Measurements from ENCODE around the gene C1orf94. TPM values are rescaled to one million over a fixed set of nuclear protein-coding genes. Genes with fewer than 3 reads are reported as not detected.

The C1orf94 gene
- not detected in 3 replicates for total RNA-seq

- Mint-ChIP-seq H3K27me3 (ENCODE audit: low read depth) (peaks cover 93% of the 10 kb centered on the region), H3K9me3 (no peaks in the 10 kb centered on the region), H3K36me3 (no peaks in the 10 kb centered on the region), H3K4me3 (no peak within 1 kb of the TSS), H3K27ac (no peak within 1 kb of the TSS), H3K4me1 (no peaks in the 10 kb centered on the region)
- no peak for TF ChIP-seq CTCF (IDR thresholded peaks at IDR 0.05; ENCODE audit: unreplicated experiment)
- DNase-seq (ENCODE audit: low spot score in 2 of 2, unreplicated experiment in 2 of 2) = no peak
Observed at GRCh38 chr1:34176830-34177603, at the start of gene C1orf94. Gene C1orf94 (plus strand): TSS chr1:34176907. CDS start chr1:34177790, 883 bp downstream.

GRCh38 chr1:34127006-34128000 lies 49.4 kb upstream of the C1orf94 start:
- Mint-ChIP-seq H3K4me3 (no peak overlapping the region), H3K9me3 (no peaks in the 10 kb centered on the region), H3K27ac (no peak overlapping the region), H3K36me3 (no peaks in the 10 kb centered on the region), H3K27me3 (ENCODE audit: low read depth) (peaks cover 26% of the 10 kb centered on the region), H3K4me1 (no peaks in the 10 kb centered on the region)
- no peak for TF ChIP-seq CTCF (IDR thresholded peaks at IDR 0.05; ENCODE audit: unreplicated experiment)
- DNase-seq (ENCODE audit: low spot score in 2 of 2, unreplicated experiment in 2 of 2) = no peak

- Mint-ChIP-seq H3K36me3 (no peaks in the 10 kb centered on the region), H3K27ac (no peak overlapping the region), H3K4me3 (no peak overlapping the region), H3K27me3 (ENCODE audit: low read depth) (peaks cover 29% of the 10 kb centered on the region), H3K4me1 (no peaks in the 10 kb centered on the region), H3K9me3 (no peaks in the 10 kb centered on the region)
- TF ChIP-seq CTCF (IDR thresholded peaks at IDR 0.05; ENCODE audit: unreplicated experiment) = no peak
- no peak for DNase-seq (ENCODE audit: low spot score in 2 of 2, unreplicated experiment in 2 of 2)
Observed at GRCh38 chr1:34128186-34128889, 48.4 kb upstream of the C1orf94 start.

GRCh38 chr1:34129630-34130029 lies 47.1 kb upstream of the C1orf94 start:
- H3K4me3 Mint-ChIP-seq = no peak overlapping the region
- H3K27me3 Mint-ChIP-seq (ENCODE audit: low read depth) = peaks cover 29% of the 10 kb centered on the region
- no peaks in the 10 kb centered on the region for H3K4me1 Mint-ChIP-seq
- no peak overlapping the region for H3K27ac Mint-ChIP-seq
- no peak for TF ChIP-seq CTCF (IDR thresholded peaks at IDR 0.05; ENCODE audit: unreplicated experiment)
- DNase-seq (ENCODE audit: low spot score in 2 of 2, unreplicated experiment in 2 of 2) = no peak
- no peaks in the 10 kb centered on the region for H3K36me3 Mint-ChIP-seq
- H3K9me3 Mint-ChIP-seq = no peaks in the 10 kb centered on the region

GRCh38 chr1:34130306-34130705 lies 46.4 kb upstream of the C1orf94 start:
- H3K9me3 Mint-ChIP-seq = no peaks in the 10 kb centered on the region
- no peak overlapping the region for H3K27ac Mint-ChIP-seq
- no peaks in the 10 kb centered on the region for H3K36me3 Mint-ChIP-seq
- no peak overlapping the region for H3K4me3 Mint-ChIP-seq
- TF ChIP-seq CTCF (IDR thresholded peaks at IDR 0.05; ENCODE audit: unreplicated experiment) = no peak
- H3K27me3 Mint-ChIP-seq (ENCODE audit: low read depth) = peaks cover 29% of the 10 kb centered on the region
- DNase-seq (ENCODE audit: low spot score in 2 of 2, unreplicated experiment in 2 of 2) = no peak
- no peaks in the 10 kb centered on the region for H3K4me1 Mint-ChIP-seq
